ENCODE results near the gene SPO11.

SPO11 gene

DNA sequence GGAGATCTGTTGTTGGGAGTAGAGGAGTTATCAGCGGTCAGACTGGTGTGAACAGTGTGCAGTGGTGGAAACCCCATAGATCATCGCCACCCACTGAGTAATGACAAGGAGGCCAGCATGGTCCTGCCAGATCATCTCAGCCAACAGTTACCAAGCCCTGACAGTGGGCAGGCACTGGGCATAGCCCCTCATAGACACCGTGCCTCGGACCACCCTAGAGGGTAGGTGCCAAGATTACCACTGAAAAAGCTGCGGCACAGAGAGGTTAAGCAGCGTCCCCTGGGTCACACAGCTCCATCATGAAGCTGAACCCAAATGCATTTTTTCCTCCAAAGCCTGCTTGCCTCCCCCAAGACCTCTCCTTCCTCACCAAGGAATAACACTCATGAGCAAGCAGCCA lies 41.7 kb upstream of the SPO11 start:
- Histone ChIP-seq H3K4me3 (no peak overlapping the region), H3K27ac (no peak overlapping the region)
- DNase-seq (ENCODE audit: low spot score), result no peak
- no peak for TF ChIP-seq CTCF (IDR thresholded peaks at IDR 0.05)

GRCh38 chr20:57288651-57289277 lies 40.8 kb upstream of the SPO11 start:
- TF ChIP-seq CTCF (IDR thresholded peaks at IDR 0.05), result no peak
- no peak for DNase-seq (ENCODE audit: low spot score)
- H3K27ac ChIP-seq, result no peak overlapping the region
- H3K4me3 ChIP-seq, result no peak overlapping the region

DNA sequence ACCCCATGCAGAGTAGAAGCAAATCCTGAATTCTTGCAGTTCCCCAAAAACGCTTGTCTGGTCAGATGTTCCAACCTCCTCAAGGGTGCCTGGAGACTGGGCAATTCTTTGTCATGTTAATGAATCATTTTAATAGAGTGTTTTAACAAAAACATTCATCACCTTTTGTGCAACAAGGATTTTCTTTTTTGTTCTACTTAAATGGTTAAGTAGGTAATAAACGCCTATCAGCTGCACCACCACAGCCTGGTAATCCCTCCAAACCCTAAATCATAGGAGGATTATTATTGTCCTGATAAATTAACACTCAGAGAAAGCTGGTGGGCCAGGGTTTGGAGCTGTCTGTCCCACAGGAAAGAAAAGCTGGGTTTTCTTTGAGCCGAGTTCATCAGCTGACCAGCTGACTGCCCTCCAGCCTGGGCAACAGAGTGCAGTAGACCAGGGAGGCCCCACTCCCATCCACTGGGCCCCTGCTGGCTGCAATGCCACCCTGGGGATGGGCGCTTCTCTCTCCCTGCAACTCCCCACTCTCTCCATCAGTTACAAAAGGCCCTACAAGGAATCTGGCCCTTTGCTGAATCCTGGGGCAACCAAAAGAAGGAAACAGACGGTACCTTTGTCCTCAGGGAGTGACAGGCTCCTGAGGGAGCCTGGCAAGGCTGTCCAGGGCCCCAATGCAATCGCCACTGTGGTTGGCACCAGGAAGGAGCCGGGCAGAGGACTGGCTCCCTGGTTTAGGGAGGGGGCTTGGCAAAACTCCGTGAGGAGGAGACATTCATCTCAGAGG lies 40.0 kb upstream of the SPO11 start:
- Histone ChIP-seq H3K27ac (no peak overlapping the region), H3K4me3 (no peak overlapping the region)
- TF ChIP-seq CTCF (IDR thresholded peaks at IDR 0.05), result no peak
- no peak for DNase-seq (ENCODE audit: low spot score)

DNA sequence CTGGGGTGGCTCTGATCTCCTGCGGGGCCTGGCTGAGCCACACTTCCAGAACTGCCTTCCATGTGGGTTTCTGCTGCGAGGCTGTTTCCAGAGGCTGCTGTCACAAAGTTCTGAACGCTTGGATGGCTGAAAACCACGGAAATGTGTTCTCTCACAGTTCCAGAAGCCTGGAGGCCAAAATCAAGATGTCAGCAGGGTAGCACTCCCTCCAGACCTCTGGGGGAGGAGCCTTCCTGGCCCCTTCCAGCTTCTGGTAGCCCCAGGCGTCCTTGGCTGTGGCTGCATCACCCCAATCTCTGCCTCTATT lies 39.5 kb upstream of the SPO11 start:
- Histone ChIP-seq H3K27ac (no peak overlapping the region), H3K4me3 (no peak overlapping the region)
- no peak for TF ChIP-seq CTCF (IDR thresholded peaks at IDR 0.05)
- no peak for DNase-seq (ENCODE audit: low spot score)

- Histone ChIP-seq H3K27ac (no peak overlapping the region), H3K4me3 (no peak overlapping the region)
- no peak for TF ChIP-seq CTCF (IDR thresholded peaks at IDR 0.05)
- no peak for DNase-seq (ENCODE audit: low spot score)
Measured at GRCh38 chr20:57291003-57291402, 38.6 kb upstream of the SPO11 start.

DNA sequence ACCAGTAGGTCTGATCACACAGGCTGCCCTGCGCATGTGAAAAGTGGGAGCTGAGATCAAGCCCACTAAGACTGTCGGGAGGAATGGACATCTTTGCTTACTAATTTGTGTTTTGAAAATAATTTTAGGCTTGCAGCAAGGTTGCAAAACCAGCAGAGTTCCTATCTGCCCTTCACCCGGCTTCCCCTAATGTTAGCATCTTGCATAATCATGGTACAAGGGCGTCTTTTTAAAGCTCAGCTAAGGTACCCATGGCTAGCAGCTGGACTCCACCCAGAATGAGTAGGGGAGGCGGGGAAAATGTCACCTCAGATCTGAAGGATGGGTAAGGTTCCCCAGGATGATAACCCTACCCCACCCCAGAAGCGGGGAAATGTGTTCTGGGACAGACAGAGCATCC lies 37.9 kb upstream of the SPO11 start:
- TF ChIP-seq CTCF (IDR thresholded peaks at IDR 0.05), result no peak
- Histone ChIP-seq H3K27ac (no peak overlapping the region), H3K4me3 (no peak overlapping the region)
- DNase-seq (ENCODE audit: low spot score), result no peak

GRCh38 chr20:57292611-57293010 lies 37.0 kb upstream of the SPO11 start:
- no peak for DNase-seq (ENCODE audit: low spot score)
- H3K27ac ChIP-seq, result no peak overlapping the region
- TF ChIP-seq CTCF (IDR thresholded peaks at IDR 0.05), result no peak
- H3K4me3 ChIP-seq, result no peak overlapping the region

Data from coronary artery (tissue), 2 donors.